ENCODE measurements around the gene RPS21. TPM values are rescaled to one million over a fixed set of nuclear protein-coding genes. Genes with fewer than 3 reads are reported as not detected.

The RPS21 gene
- total and polyA plus RNA-seq, 2 of the 13 experiments (the other 11 are each of a cell fraction or from before 2014, with no cell fraction given): 2,647 to 11,063 TPM

DNA sequence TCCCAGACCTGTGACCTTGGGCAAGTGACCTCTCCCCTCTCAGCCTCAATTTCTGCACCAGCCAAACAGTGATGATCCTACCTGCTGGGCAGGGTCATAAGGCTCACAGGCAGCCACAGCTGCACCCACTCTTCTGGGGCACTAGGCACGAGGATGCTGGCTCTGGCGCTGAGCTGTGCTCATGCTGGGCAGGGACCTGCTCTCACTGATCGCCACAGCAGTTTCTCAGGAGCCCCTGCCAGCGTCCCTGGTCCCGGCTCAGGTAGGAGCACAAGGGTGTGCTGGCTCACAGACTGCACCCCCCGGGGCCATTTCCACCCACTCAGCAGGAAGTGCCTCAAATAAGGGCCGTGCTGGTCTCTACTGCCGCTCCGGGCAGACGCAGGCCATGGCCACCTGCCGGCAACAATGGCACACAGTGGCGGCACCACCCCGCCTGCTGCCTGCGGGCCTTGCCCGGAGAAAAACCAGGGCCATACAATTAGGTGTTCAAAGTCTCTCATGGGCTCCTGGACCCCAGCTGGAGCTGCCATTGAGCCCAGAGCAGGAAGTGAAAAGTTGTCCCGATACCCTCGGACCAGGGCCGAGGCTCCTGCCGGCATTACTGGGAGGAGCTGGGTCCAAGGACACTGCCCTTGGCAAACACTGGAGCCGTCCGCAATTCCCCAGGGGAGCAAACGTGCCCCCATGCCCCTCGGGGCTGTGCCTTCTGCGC, 24.7 kb downstream of the RPS21 start (continued):
- TF ChIP-seq, protein P1, sequence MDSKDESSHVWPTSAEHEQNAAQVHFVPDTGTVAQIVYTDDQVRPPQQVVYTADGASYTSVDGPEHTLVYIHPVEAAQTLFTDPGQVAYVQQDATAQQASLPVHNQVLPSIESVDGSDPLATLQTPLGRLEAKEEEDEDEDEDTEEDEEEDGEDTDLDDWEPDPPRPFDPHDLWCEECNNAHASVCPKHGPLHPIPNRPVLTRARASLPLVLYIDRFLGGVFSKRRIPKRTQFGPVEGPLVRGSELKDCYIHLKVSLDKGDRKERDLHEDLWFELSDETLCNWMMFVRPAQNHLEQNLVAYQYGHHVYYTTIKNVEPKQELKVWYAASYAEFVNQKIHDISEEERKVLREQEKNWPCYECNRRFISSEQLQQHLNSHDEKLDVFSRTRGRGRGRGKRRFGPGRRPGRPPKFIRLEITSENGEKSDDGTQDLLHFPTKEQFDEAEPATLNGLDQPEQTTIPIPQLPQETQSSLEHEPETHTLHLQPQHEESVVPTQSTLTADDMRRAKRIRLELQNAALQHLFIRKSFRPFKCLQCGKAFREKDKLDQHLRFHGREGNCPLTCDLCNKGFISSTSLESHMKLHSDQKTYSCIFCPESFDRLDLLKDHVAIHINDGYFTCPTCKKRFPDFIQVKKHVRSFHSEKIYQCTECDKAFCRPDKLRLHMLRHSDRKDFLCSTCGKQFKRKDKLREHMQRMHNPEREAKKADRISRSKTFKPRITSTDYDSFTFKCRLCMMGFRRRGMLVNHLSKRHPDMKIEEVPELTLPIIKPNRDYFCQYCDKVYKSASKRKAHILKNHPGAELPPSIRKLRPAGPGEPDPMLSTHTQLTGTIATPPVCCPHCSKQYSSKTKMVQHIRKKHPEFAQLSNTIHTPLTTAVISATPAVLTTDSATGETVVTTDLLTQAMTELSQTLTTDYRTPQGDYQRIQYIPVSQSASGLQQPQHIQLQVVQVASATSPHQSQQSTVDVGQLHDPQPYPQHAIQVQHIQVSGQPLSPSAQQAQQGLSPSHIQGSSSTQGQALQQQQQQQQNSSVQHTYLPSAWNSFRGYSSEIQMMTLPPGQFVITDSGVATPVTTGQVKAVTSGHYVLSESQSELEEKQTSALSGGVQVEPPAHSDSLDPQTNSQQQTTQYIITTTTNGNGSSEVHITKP (CRISPR knock-in tag; IDR thresholded peaks at IDR 0.05; ENCODE audit: low read depth): 0 out of 2 replicates have a peak, but pooled peaks have one; percentile 1
- TF ChIP-seq ISL2 (CRISPR knock-in tag; IDR thresholded peaks at IDR 0.05) (peak; percentile 62; the same call in 1 of the 2 replicates), ZNF569 (CRISPR knock-in tag; IDR thresholded peaks at IDR 0.05; ENCODE audit: borderline replicate concordance) (no peak), ZNF24 (IDR thresholded peaks at IDR 0.05) (no peak), ZNF329 (CRISPR knock-in tag; IDR thresholded peaks at IDR 0.05; ENCODE audit: low read depth) (no peak), SP5 (CRISPR knock-in tag; IDR thresholded peaks at IDR 0.05; ENCODE audit: borderline replicate concordance, low read depth) (peak; percentile 97), GTF2F1 (IDR thresholded peaks at IDR 0.05; ENCODE audit: low read length) (no peak), KDM3A (CRISPR knock-in tag; IDR thresholded peaks at IDR 0.05; ENCODE audit: low read depth) (peak; percentile 69), SOX5 (CRISPR knock-in tag; IDR thresholded peaks at IDR 0.05; ENCODE audit: borderline replicate concordance) (no peak; the same call in 1 of the 2 replicates), ZNF75D (CRISPR knock-in tag; IDR thresholded peaks at IDR 0.05; ENCODE audit: borderline replicate concordance) (no peak), CCAR2 (optimal IDR thresholded peaks at IDR 0.05; ENCODE audit: low read depth, low read length) (no peak), AHR (CRISPR knock-in tag; IDR thresholded peaks at IDR 0.05) (no peak), ZFX (CRISPR knock-in tag; IDR thresholded peaks at IDR 0.05; ENCODE audit: low read depth) (peak; percentile 78), ZNF350 (CRISPR knock-in tag; IDR thresholded peaks at IDR 0.05; ENCODE audit: borderline replicate concordance, low read depth) (peak; percentile 68; the same call in 1 of the 2 replicates), ZNF556 (CRISPR knock-in tag; IDR thresholded peaks at IDR 0.05; ENCODE audit: borderline replicate concordance) (0 out of 2 replicates have a peak, but pooled peaks have one; percentile 38), GABPB1 (CRISPR knock-in tag; IDR thresholded peaks at IDR 0.05) (peak; percentile 74; the same call in 1 of the 2 replicates), HMG20A (CRISPR knock-in tag; IDR thresholded peaks at IDR 0.05; ENCODE audit: borderline replicate concordance) (peak; percentile 33; the same call in 1 of the 2 replicates), POLR2G (IDR thresholded peaks at IDR 0.05; ENCODE audit: low read depth, low read length) (peak; percentile 42; the same call in 1 of the 2 replicates), SALL1 (CRISPR knock-in tag; IDR thresholded peaks at IDR 0.05) (peak; percentile 45), HIC2 (CRISPR knock-in tag; IDR thresholded peaks at IDR 0.05; ENCODE audit: low read depth) (peak; percentile 91), REST (IDR thresholded peaks at IDR 0.05; ENCODE audit: borderline replicate concordance in 1 of 2, low read depth in 1 of 2, low read length in 2 of 2) (no peak)

Data from HepG2 (cell line).